Skeletal muscle cell (primary cell): ENCODE results near the gene CLDN4.
"Not testable (repeated sequence)": the region's sequence is repeated elsewhere in the genome, so short reads cannot be mapped to it uniquely, and the experiment has no call there.

Experiments
- DNase-seq: peaks from one replicate; pipeline ENCODE4 v3.0.0-alpha.2; 2010; ENCODE audit warnings: low read depth
- H3K4me3 ChIP-seq: 2 replicates; pipeline ENCODE4 v1.5.1; 2011; ENCODE audit warnings: low read depth, mild to moderate bottlenecking, control low read depth, low read length, moderate library complexity

Gene CLDN4

GRCh38 chr7:73839743-73840714 is 9.2 kb downstream of the CLDN4 start:
- H3K4me3 ChIP-seq: no peak overlapping the region
- DNase-seq: no peak

- H3K4me3 ChIP-seq: no peak overlapping the region
- no peak for DNase-seq
These were observed 10.1 kb downstream of the CLDN4 start for GRCh38 chr7:73840715-73841379.

DNA sequence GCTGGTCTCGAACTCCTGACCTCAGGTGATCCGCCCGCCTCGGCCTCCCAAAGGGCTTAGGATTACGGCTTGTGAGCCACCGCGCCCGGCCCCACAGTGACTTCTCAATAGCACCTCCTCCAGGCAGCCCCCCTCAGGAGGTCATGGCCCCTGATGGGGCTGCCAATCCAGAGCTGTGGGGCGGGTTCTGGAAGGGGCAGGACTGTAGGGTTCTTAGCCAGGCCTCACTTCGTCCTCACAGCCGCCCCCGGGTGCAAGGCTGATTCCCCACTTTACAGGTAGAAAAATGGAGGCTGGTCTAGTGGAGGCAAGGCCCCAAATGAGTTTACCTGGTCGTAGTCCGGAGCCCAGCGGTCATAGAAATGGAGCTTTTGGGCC is 10.9 kb downstream of the CLDN4 start:
- no peak for DNase-seq
- peak overlapping the region; percentile 68 for H3K4me3 ChIP-seq

GRCh38 chr7:73842067-73842976 is 11.5 kb downstream of the CLDN4 start, which contains the start of gene METTL27:
Gene METTL27 (minus strand): TSS chr7:73842516. CDS start chr7:73842140, 376 bp downstream.
- peak within 1 kb of the TSS; percentile 68 for H3K4me3 ChIP-seq
- peak; percentile 68 for DNase-seq

GRCh38 chr7:73844131-73844547 is 13.3 kb downstream of the CLDN4 start:
- DNase-seq: no peak
- H3K4me3 ChIP-seq: no peak overlapping the region

DNA sequence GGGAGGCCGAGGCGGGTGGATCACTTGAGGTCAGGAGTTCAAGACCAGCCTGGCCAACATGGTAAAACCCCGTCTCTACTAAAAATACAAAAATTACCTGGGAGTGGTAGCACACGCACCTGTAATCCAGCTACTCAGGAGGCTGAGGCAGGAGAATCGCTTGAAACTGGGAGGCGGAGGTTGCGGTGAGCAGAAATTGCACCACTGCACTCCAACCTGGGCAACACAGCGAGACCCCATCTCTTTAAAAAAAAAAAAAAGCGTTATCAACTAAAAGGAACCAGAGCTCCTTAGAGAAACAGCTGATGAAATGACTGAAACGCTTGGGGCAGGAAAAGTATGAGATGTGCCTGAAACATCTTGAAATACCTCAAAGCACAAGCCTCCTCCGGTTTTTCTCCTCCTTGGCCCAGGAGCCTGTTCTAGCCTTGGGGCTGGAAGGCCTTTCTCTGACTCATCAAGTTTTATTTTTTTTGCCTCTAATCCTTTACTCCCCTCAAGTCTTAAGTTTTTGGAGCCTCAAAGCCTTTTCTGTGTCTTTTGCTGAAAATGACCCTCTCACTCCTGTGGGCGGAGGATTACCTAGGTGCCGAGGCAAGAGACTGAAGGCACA is 14.2 kb downstream of the CLDN4 start:
- DNase-seq: no peak
- H3K4me3 ChIP-seq: no peak overlapping the region

DNA sequence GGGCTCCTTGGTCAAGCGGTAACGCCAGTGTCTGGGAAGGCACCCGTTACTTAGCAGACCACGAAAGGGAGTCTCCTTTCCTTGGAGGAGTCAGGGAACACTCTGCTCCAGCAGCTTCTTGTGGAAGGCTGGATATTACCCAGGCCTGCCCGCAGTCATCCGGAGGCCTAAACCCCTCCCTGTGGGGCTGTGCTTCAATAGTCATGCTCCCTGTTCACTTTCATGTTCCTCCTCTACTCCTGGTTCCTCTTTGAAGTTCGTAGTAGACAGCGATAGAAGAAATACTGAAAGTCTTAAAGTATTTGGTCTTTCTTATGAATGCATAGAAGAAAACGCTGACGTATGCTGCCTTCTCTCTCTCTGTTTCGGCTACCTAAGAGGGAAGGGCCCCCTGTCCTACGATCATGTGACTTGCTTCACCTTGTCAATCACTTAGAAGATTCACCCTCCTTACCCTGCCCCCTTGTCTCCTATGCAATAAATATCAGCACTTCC is 15.0 kb downstream of the CLDN4 start:
- DNase-seq, H3K4me3 ChIP-seq: not testable (repeated sequence)

DNA sequence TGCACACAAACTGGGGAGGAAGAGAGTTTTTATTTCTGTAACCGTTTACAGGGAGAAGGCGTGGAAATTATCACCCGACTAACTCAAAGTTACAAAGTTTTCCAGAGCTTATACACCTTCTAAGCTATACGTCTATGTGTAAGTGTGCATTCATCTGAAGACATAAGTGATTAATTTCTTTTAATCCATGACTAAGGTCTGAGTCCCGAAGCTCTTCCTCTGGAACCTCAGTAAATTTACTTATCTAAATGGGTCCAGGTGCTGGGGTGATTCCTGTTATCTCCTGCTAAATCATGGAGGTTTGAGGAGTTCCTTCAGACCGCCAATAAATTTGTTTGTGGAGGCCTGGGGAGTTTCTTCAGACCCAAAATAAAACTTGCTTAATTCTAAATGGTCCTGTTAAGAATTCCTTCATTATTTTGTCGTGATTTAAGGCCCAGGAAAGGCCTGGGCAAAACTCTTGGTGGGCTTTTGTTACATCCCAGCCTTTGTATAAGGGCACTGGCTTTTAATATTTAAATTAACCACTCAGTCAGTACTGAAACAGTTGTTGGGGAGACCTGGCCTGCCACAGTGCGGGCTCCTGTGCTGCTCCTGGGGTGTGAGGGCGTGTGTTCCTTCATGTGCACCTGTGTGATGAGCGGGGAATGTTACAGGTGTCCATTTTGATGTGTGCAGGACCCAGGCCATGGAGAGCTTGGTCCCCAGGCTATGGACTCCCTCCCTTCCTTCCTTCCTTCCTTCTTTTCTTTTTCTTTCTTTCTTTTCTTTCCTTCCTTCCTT is 17.3 kb downstream of the CLDN4 start:
- DNase-seq: no peak
- no peak overlapping the region for H3K4me3 ChIP-seq

- DNase-seq: peak; percentile 97
- H3K4me3 ChIP-seq: no peak overlapping the region
These were observed 20.0 kb downstream of the CLDN4 start for GRCh38 chr7:73850781-73851207.

- peak; percentile 93 for DNase-seq
- H3K4me3 ChIP-seq: no peak overlapping the region
These were observed 20.9 kb downstream of the CLDN4 start for GRCh38 chr7:73851410-73852338.

GRCh38 chr7:73852500-73852899 is 21.7 kb downstream of the CLDN4 start:
- no peak for DNase-seq
- no peak overlapping the region for H3K4me3 ChIP-seq

GRCh38 chr7:73856941-73857340 is 26.1 kb downstream of the CLDN4 start:
- no peak for DNase-seq
- H3K4me3 ChIP-seq: no peak overlapping the region

GRCh38 chr7:73858807-73859206 is 28.0 kb downstream of the CLDN4 start:
- no peak overlapping the region for H3K4me3 ChIP-seq
- DNase-seq: no peak

DNA sequence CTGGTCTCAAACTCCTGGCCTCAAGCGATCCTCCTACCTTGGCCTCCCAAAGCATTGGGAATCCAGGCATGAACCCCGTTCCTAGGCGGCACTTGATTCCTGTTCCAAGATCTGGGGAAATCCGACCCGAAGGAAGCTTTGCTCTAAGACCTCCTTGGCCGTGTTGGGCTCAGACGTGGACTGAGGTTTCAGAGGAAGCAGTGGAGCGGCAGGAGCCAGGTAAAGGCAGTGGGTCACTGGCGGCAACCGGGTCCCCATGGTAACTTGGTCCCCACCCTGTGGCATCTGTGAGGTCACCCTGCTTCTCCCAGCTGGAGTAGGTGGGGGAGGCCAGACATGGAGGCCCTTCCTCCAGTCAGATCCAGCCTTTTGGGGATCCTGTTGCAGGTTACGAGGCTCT is 30.1 kb downstream of the CLDN4 start, which contains the start of gene TMEM270:
Gene TMEM270, plus strand, starts transcription at position 301 of the 400 bp plus-strand sequence. Its CDS starts 36 bp downstream, at position 337.
- H3K4me3 ChIP-seq: no peak within 1 kb of the TSS
- no peak for DNase-seq

- no peak for DNase-seq
- H3K4me3 ChIP-seq: no peak overlapping the region
These were observed 30.5 kb downstream of the CLDN4 start for GRCh38 chr7:73861305-73861704.

DNA sequence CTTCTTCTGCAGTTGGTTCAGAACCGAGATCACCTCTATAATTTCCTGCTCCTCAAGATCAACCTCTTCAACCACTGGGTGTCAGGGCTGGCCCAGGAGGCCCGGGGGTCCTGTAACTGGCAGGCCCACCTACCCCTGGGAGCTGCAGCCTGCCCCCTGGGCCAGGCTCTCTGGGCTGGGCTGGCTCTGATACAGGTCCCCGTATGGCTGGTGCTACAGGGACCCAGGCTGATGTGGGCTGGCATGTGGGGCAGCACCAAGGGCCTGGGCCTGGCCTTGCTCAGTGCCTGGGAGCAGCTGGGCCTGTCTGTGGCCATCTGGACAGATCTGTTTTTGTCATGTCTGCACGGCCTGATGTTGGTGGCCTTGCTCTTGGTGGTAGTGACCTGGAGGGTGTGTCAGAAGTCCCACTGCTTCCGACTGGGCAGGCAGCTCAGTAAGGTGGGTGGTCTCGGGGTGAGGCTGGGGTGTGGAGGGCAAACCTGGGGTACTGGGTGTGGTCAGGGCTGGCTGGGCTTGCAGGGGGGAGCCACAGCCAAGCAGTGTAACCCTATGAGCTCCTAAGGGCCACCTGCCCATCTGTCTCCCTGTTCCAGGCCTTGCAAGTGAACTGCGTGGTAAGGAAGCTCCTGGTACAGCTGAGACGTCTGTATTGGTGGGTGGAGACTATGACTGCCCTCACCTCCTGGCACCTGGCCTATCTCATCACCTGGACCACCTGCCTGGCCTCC is 34.4 kb downstream of the CLDN4 start:
- no peak for DNase-seq
- no peak overlapping the region for H3K4me3 ChIP-seq
